CD14-positive monocyte (primary cell): ENCODE results near the gene MNX1. TPM values are rescaled to one million over a fixed set of nuclear protein-coding genes. Genes with fewer than 3 reads are reported as not detected.
A peak's percentile ranks its signal among the peaks of the same experiment; 100 is the strongest.

Source experiments
- DNase-seq, 3 donors: peaks; one replicate each; pipeline ENCODE4 v3.0.0-alpha.2; 2011 to 2022
- H2AFZ ChIP-seq: 2 replicates; pipeline ENCODE4 v1.6.0; 2012; ENCODE audit warnings: mild to moderate bottlenecking, low read depth, low read length, inconsistent platforms; ENCODE audit not compliant: insufficient read depth, poor library complexity, severe bottlenecking
- H3K27ac ChIP-seq, 2 donors: 1 replicate in 1 of 2; 2 replicates in 1 of 2; pipeline ENCODE4 v1.5.1; 2012 to 2013; ENCODE audit warnings: low read length in 2 of 2, control low read depth in 1 of 2, inconsistent platforms in 1 of 2, low read depth in 1 of 2, mild to moderate bottlenecking in 1 of 2
- H3K27me3 ChIP-seq, 2 donors: one replicate each; pipeline versions ENCODE4 v1.6.0 to v1.6.1; 2011 to 2013; ENCODE audit warnings: low read length in 2 of 2; ENCODE audit not compliant: control insufficient read depth in 2 of 2, insufficient read depth in 2 of 2
- H3K36me3 ChIP-seq, 2 donors: replicated peaks in 1 of 2; 1 replicate in 1 of 2; 2 replicates in 1 of 2; pipeline versions ENCODE4 v1.5.1 to v1.6.1; 2012 to 2013; ENCODE audit warnings: low read length in 2 of 2, control low read depth in 1 of 2, inconsistent platforms in 1 of 2, mild to moderate bottlenecking in 1 of 2; ENCODE audit not compliant: insufficient read depth in 2 of 2, control insufficient read depth in 1 of 2
- H3K4me1 ChIP-seq, 2 donors: 1 replicate in 1 of 2; 2 replicates in 1 of 2; pipeline versions ENCODE4 v1.5.1 to v1.6.1; 2012 to 2013; ENCODE audit warnings: low read length in 2 of 2, control low read depth in 1 of 2, inconsistent platforms in 1 of 2, mild to moderate bottlenecking in 1 of 2, moderate library complexity in 1 of 2; ENCODE audit not compliant: insufficient read depth in 2 of 2, control insufficient read depth in 1 of 2
- H3K4me2 ChIP-seq: replicated peaks from 2 replicates; pipeline ENCODE3; 2012; ENCODE audit warnings: low read length, moderate library complexity, mild to moderate bottlenecking; ENCODE audit not compliant: poor library complexity, severe bottlenecking; ENCODE audit errors: extremely low read depth
- H3K4me3 ChIP-seq, 3 experiments: fragments of 200-600 bp in 1 of 3; sonication (generic) in 1 of 3; replicated peaks in 1 of 3; 1 replicate in 2 of 3; 2 replicates in 1 of 3; pipeline ENCODE4 v1.5.1; 2011 to 2013; ENCODE audit warnings: low read length in 3 of 3, mild to moderate bottlenecking in 3 of 3, control low read depth in 2 of 3, low read depth in 2 of 3, inconsistent platforms in 1 of 3, moderate library complexity in 1 of 3
- H3K79me2 ChIP-seq: 2 replicates; pipeline ENCODE4 v1.6.0; 2012; ENCODE audit warnings: mild to moderate bottlenecking, control low read depth, inconsistent platforms, low read length, moderate library complexity; ENCODE audit not compliant: insufficient read depth
- H3K9ac ChIP-seq: 2 replicates; pipeline ENCODE4 v1.6.0; 2017; ENCODE audit warnings: low read length, mild to moderate bottlenecking; ENCODE audit not compliant: insufficient read depth, poor library complexity, severe bottlenecking
- H3K9me3 ChIP-seq, 2 donors: replicated peaks in 1 of 2; 1 replicate in 1 of 2; 2 replicates in 1 of 2; pipeline versions ENCODE4 v1.5.1 to v1.6.1; 2012 to 2013; ENCODE audit warnings: low read length in 2 of 2, control low read depth in 1 of 2; ENCODE audit not compliant: control insufficient read depth in 1 of 2, insufficient read depth in 1 of 2
- H4K20me1 ChIP-seq: 2 replicates; pipeline ENCODE4 v1.6.0; 2012; ENCODE audit warnings: mild to moderate bottlenecking, low read length, control low read depth, moderate library complexity; ENCODE audit not compliant: insufficient read depth
- H3K27ac Mint-ChIP-seq, 7 donors: one replicate each; pipeline ENCODE4 v1.8.0; 2020; ENCODE audit warnings: mild to moderate bottlenecking in 7 of 7, mixed read lengths in 7 of 7, moderate library complexity in 6 of 7, inconsistent platforms in 2 of 7
- H3K27me3 Mint-ChIP-seq, 3 donors: one replicate each; pipeline ENCODE4 v1.8.0; 2021 to 2022; ENCODE audit warnings: low read depth in 3 of 3, mild to moderate bottlenecking in 3 of 3, mixed read lengths in 3 of 3, moderate library complexity in 3 of 3, inconsistent platforms in 1 of 3
- H3K36me3 Mint-ChIP-seq, 2 donors: one replicate each; pipeline ENCODE4 v1.8.0; 2020; ENCODE audit warnings: mixed read lengths in 2 of 2, inconsistent platforms in 1 of 2, mild to moderate bottlenecking in 1 of 2
- H3K4me1 Mint-ChIP-seq: one replicate; pipeline ENCODE4 v1.8.0; 2020; ENCODE audit warnings: mild to moderate bottlenecking, mixed read lengths
- H3K4me3 Mint-ChIP-seq, 2 donors: one replicate each; pipeline ENCODE4 v1.8.0; 2020; ENCODE audit warnings: mild to moderate bottlenecking in 2 of 2, mixed read lengths in 2 of 2, moderate library complexity in 1 of 2
- H3K9me3 Mint-ChIP-seq, 7 donors: one replicate each; pipeline ENCODE4 v1.8.0; 2020 to 2022; ENCODE audit warnings: mixed read lengths in 7 of 7, mild to moderate bottlenecking in 6 of 7, moderate library complexity in 6 of 7, inconsistent platforms in 2 of 7
- WGBS: methylation state at CpG from one replicate; pipeline ENCODE4 v1.1.5; 2013; ENCODE audit warnings: missing lambda C conversion rate; ENCODE audit not compliant: insufficient coverage; 5-methylcytosine and 5-hydroxymethylcytosine counted together
- intact Hi-C, 2 donors: fragments of 100-400 bp; cut with micrococcal nuclease; formaldehyde crosslinking; loops; one replicate each; pipeline versions ENCODE4 v1.15.0 to v1.15.1; 2023
- polyA plus RNA-seq, 3 donors: library from polyadenylated mRNA; depleted of rRNA in 1 of 3; unstranded in 2 of 3; stranded (reverse) in 1 of 3; fragments of 300-500 nt in 2 of 3; fragments of >200 nt in 1 of 3; fragmentation: Illumina TruSeq in 2 of 3; gene quantifications; 1 replicate in 2 of 3; 2 replicates in 1 of 3; pipeline ENCODE4 v1.2.3, GENCODE V29; 2012 to 2021
- TF ChIP-seq, protein P1 (sequence below): fragments of 200-600 bp; IDR thresholded peaks from one replicate; pipeline ENCODE4 v1.8.0; 2022; ENCODE audit warnings: antibody characterized with exemption, mild to moderate bottlenecking

MNX1 gene
- polyA plus RNA-seq, 3 donors, result not detected

DNA sequence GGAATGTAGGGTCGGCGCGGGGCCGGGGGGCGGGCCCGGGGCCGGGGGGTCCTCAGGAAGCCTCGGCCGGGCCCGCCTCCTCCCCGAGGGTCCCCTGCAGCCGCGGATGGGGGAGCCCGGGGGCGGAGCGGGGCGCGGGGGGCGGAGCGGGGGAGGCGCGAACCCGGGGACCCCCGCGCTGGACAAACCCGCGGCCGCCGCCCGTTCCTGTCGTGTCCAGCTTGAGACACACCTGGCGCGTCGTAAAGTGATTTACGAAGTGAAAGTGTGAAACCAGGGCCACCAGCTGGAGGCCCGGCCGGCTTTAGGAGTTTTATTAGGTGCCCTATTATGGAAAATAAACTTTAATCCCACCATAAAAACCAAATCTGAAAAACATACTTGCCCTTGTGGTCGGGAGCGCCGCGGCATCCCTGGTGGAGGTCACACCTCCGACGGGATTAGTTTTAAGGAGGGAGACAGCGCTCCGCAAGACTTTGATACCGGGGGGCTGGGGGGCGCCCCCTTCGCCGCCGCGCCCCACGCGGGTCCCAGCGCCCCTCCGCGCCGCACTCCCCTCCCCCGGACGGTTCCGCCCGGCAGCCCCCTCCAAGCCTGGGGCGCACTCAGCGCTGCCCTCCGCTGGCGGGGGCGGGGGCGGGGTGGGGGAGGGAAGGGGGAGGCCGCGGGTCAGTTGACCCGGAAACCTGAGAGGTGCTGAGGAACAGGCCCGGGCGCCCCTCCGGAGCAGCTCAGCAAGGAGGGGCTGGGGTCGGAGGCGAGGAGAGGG, 10.3 kb downstream of the MNX1 start:
- Mint-ChIP-seq H3K9me3 (peaks cover 0 to 30% (median 8%) of the 10 kb centered on the region in 7 donors), H3K4me3 (peak overlapping the region; percentile 74 to 89), H3K4me1 (peaks cover 16% of the 10 kb centered on the region), H3K27ac (no peak overlapping the region), H3K36me3 (peaks cover 0 to 8% of the 10 kb centered on the region in 2 donors), H3K27me3 (peaks cover 88 to 96% (median 91%) of the 10 kb centered on the region in 3 donors)
- Histone ChIP-seq H3K27me3 (peaks cover 78 to 88% of the 10 kb centered on the region in 2 donors), H3K36me3 (no peaks in the 10 kb centered on the region), H4K20me1 (no peaks in the 10 kb centered on the region), H3K27ac (no peak overlapping the region), H2AFZ (no peak overlapping the region), H3K4me1 (peaks cover 0 to 3% of the 10 kb centered on the region in 2 donors), H3K79me2 (no peaks in the 10 kb centered on the region), H3K4me3 (peak overlapping the region; percentile 1 to 61 (median 20)), H3K9me3 (peaks cover 0 to 17% of the 10 kb centered on the region in 2 donors), H3K4me2 (peak overlapping the region; percentile 73), H3K9ac (peak overlapping the region; percentile 36)
- 1% methylated on average over 32 of the region's 75 CpGs for WGBS
- TF ChIP-seq, protein P1, sequence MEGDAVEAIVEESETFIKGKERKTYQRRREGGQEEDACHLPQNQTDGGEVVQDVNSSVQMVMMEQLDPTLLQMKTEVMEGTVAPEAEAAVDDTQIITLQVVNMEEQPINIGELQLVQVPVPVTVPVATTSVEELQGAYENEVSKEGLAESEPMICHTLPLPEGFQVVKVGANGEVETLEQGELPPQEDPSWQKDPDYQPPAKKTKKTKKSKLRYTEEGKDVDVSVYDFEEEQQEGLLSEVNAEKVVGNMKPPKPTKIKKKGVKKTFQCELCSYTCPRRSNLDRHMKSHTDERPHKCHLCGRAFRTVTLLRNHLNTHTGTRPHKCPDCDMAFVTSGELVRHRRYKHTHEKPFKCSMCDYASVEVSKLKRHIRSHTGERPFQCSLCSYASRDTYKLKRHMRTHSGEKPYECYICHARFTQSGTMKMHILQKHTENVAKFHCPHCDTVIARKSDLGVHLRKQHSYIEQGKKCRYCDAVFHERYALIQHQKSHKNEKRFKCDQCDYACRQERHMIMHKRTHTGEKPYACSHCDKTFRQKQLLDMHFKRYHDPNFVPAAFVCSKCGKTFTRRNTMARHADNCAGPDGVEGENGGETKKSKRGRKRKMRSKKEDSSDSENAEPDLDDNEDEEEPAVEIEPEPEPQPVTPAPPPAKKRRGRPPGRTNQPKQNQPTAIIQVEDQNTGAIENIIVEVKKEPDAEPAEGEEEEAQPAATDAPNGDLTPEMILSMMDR, result no peak
- DNase-seq, result no peak
- intact Hi-C loops, result no loop called here

DNA sequence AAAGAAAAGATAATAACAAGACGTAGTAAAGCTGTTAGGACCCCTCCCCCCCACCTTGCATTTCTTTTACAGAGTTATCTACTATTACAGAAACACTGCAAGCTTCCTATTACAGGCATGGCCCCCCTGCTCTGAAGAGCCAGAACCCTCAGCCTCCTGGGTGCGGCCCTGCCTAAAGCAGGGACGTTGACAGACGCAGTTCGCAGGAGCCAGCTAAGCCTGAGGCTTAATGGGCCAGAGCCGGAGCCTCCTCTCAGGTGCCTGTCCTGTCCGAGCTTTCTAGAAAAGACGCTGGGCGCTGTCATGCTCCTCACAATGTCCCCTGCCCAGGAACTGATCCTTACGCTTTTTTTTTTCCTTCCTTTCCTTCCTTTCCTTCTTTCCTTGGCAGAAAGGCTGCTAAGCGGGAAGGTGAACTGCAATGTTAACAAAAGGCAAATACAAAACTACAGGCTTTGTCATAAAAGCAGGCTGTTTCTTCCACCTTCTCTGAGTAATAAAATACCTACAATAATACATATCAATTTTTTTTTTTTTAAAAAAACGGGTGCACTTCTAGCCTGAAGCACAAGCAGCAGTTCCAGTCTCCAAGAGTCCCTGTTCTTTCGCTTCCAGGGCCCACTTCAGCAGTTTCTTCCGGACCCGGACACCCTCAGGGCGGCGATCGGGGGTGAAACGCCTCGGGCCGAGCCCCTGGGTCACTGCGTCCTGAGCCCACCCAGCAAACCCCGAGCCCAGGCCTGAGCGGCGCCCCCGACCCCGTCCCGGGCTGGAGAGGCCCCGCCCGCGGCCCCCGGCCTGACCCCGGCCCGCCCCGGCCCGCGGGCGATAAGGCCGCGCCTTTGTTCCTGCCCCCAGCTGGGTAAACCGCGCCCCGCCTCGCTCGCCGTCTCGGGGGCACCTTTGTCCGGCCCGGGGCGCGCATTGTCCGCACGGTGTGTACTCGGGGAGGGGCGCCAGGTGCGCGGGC, 11.2 kb downstream of the MNX1 start:
- H3K36me3 ChIP-seq, result no peaks in the 10 kb centered on the region
- H3K4me3 ChIP-seq, result peak overlapping the region in 1 of 3 experiments; percentile 61
- intact Hi-C loops, result no loop called here
- Mint-ChIP-seq H3K4me1 (peaks cover 14% of the 10 kb centered on the region), H3K9me3 (peaks cover 0 to 28% (median 8%) of the 10 kb centered on the region in 7 donors), H3K27ac (no peak overlapping the region), H3K36me3 (peaks cover 0 to 4% of the 10 kb centered on the region in 2 donors), H3K4me3 (peak overlapping the region; percentile 64 to 78), H3K27me3 (peaks cover 86 to 96% (median 90%) of the 10 kb centered on the region in 3 donors)
- no peak for DNase-seq
- H3K4me2 ChIP-seq, result peak overlapping the region; percentile 73
- TF ChIP-seq, protein P1, result no peak
- 4% methylated on average over 52 of the region's 57 CpGs for WGBS
- no peak overlapping the region for H3K27ac ChIP-seq
- H2AFZ ChIP-seq, result no peak overlapping the region
- no peaks in the 10 kb centered on the region for H4K20me1 ChIP-seq
- H3K9me3 ChIP-seq, result peaks cover 0 to 17% of the 10 kb centered on the region in 2 donors
- H3K79me2 ChIP-seq, result no peaks in the 10 kb centered on the region
- peaks cover 70 to 80% of the 10 kb centered on the region in 2 donors for H3K27me3 ChIP-seq
- peaks cover 0 to 3% of the 10 kb centered on the region in 2 donors for H3K4me1 ChIP-seq
- peak overlapping the region; percentile 36 for H3K9ac ChIP-seq
